CD14-positive monocyte (primary cell): ENCODE measurements around the gene ILF2. TPM values are rescaled to one million over a fixed set of nuclear protein-coding genes. Genes with fewer than 3 reads are reported as not detected.

Experiments
- DNase-seq, 3 donors: peaks; one replicate each; pipeline ENCODE4 v3.0.0-alpha.2; 2011 to 2022
- H2AFZ ChIP-seq: 2 replicates; pipeline ENCODE4 v1.6.0; 2012; ENCODE audit warnings: mild to moderate bottlenecking, low read depth, low read length, inconsistent platforms; ENCODE audit not compliant: insufficient read depth, poor library complexity, severe bottlenecking
- H3K27ac ChIP-seq, 2 donors: 1 replicate in 1 of 2; 2 replicates in 1 of 2; pipeline ENCODE4 v1.5.1; 2012 to 2013; ENCODE audit warnings: low read length in 2 of 2, control low read depth in 1 of 2, inconsistent platforms in 1 of 2, low read depth in 1 of 2, mild to moderate bottlenecking in 1 of 2
- H3K27me3 ChIP-seq, 2 donors: one replicate each; pipeline versions ENCODE4 v1.6.0 to v1.6.1; 2011 to 2013; ENCODE audit warnings: low read length in 2 of 2; ENCODE audit not compliant: control insufficient read depth in 2 of 2, insufficient read depth in 2 of 2
- H3K36me3 ChIP-seq, 2 donors: replicated peaks in 1 of 2; 1 replicate in 1 of 2; 2 replicates in 1 of 2; pipeline versions ENCODE4 v1.5.1 to v1.6.1; 2012 to 2013; ENCODE audit warnings: low read length in 2 of 2, control low read depth in 1 of 2, inconsistent platforms in 1 of 2, mild to moderate bottlenecking in 1 of 2; ENCODE audit not compliant: insufficient read depth in 2 of 2, control insufficient read depth in 1 of 2
- H3K4me1 ChIP-seq, 2 donors: 1 replicate in 1 of 2; 2 replicates in 1 of 2; pipeline versions ENCODE4 v1.5.1 to v1.6.1; 2012 to 2013; ENCODE audit warnings: low read length in 2 of 2, control low read depth in 1 of 2, inconsistent platforms in 1 of 2, mild to moderate bottlenecking in 1 of 2, moderate library complexity in 1 of 2; ENCODE audit not compliant: insufficient read depth in 2 of 2, control insufficient read depth in 1 of 2
- H3K4me2 ChIP-seq: replicated peaks from 2 replicates; pipeline ENCODE3; 2012; ENCODE audit warnings: low read length, moderate library complexity, mild to moderate bottlenecking; ENCODE audit not compliant: poor library complexity, severe bottlenecking; ENCODE audit errors: extremely low read depth
- H3K4me3 ChIP-seq, 3 experiments: fragments of 200-600 bp in 1 of 3; sonication (generic) in 1 of 3; replicated peaks in 1 of 3; 1 replicate in 2 of 3; 2 replicates in 1 of 3; pipeline ENCODE4 v1.5.1; 2011 to 2013; ENCODE audit warnings: low read length in 3 of 3, mild to moderate bottlenecking in 3 of 3, control low read depth in 2 of 3, low read depth in 2 of 3, inconsistent platforms in 1 of 3, moderate library complexity in 1 of 3
- H3K79me2 ChIP-seq: 2 replicates; pipeline ENCODE4 v1.6.0; 2012; ENCODE audit warnings: mild to moderate bottlenecking, control low read depth, inconsistent platforms, low read length, moderate library complexity; ENCODE audit not compliant: insufficient read depth
- H3K9ac ChIP-seq: 2 replicates; pipeline ENCODE4 v1.6.0; 2017; ENCODE audit warnings: low read length, mild to moderate bottlenecking; ENCODE audit not compliant: insufficient read depth, poor library complexity, severe bottlenecking
- H3K9me3 ChIP-seq, 2 donors: replicated peaks in 1 of 2; 1 replicate in 1 of 2; 2 replicates in 1 of 2; pipeline versions ENCODE4 v1.5.1 to v1.6.1; 2012 to 2013; ENCODE audit warnings: low read length in 2 of 2, control low read depth in 1 of 2; ENCODE audit not compliant: control insufficient read depth in 1 of 2, insufficient read depth in 1 of 2
- H4K20me1 ChIP-seq: 2 replicates; pipeline ENCODE4 v1.6.0; 2012; ENCODE audit warnings: mild to moderate bottlenecking, low read length, control low read depth, moderate library complexity; ENCODE audit not compliant: insufficient read depth
- H3K27ac Mint-ChIP-seq, 7 donors: one replicate each; pipeline ENCODE4 v1.8.0; 2020; ENCODE audit warnings: mild to moderate bottlenecking in 7 of 7, mixed read lengths in 7 of 7, moderate library complexity in 6 of 7, inconsistent platforms in 2 of 7
- H3K27me3 Mint-ChIP-seq, 3 donors: one replicate each; pipeline ENCODE4 v1.8.0; 2021 to 2022; ENCODE audit warnings: low read depth in 3 of 3, mild to moderate bottlenecking in 3 of 3, mixed read lengths in 3 of 3, moderate library complexity in 3 of 3, inconsistent platforms in 1 of 3
- H3K36me3 Mint-ChIP-seq, 2 donors: one replicate each; pipeline ENCODE4 v1.8.0; 2020; ENCODE audit warnings: mixed read lengths in 2 of 2, inconsistent platforms in 1 of 2, mild to moderate bottlenecking in 1 of 2
- H3K4me1 Mint-ChIP-seq: one replicate; pipeline ENCODE4 v1.8.0; 2020; ENCODE audit warnings: mild to moderate bottlenecking, mixed read lengths
- H3K4me3 Mint-ChIP-seq, 2 donors: one replicate each; pipeline ENCODE4 v1.8.0; 2020; ENCODE audit warnings: mild to moderate bottlenecking in 2 of 2, mixed read lengths in 2 of 2, moderate library complexity in 1 of 2
- H3K9me3 Mint-ChIP-seq, 7 donors: one replicate each; pipeline ENCODE4 v1.8.0; 2020 to 2022; ENCODE audit warnings: mixed read lengths in 7 of 7, mild to moderate bottlenecking in 6 of 7, moderate library complexity in 6 of 7, inconsistent platforms in 2 of 7
- CTCF ChIP-seq: fragments of 200-600 bp; IDR thresholded peaks from one replicate; pipeline ENCODE4 v1.8.0; 2022; ENCODE audit warnings: antibody characterized with exemption, mild to moderate bottlenecking
- WGBS: methylation state at CpG from one replicate; pipeline ENCODE4 v1.1.5; 2013; ENCODE audit warnings: missing lambda C conversion rate; ENCODE audit not compliant: insufficient coverage; 5-methylcytosine and 5-hydroxymethylcytosine counted together
- intact Hi-C, 2 donors: fragments of 100-400 bp; cut with micrococcal nuclease; formaldehyde crosslinking; loops; one replicate each; pipeline versions ENCODE4 v1.15.0 to v1.15.1; 2023
- polyA plus RNA-seq, 3 donors: library from polyadenylated mRNA; depleted of rRNA in 1 of 3; unstranded in 2 of 3; stranded (reverse) in 1 of 3; fragments of 300-500 nt in 2 of 3; fragments of >200 nt in 1 of 3; fragmentation: Illumina TruSeq in 2 of 3; gene quantifications; 1 replicate in 2 of 3; 2 replicates in 1 of 3; pipeline ENCODE4 v1.2.3, GENCODE V29; 2012 to 2021

Gene ILF2
- polyA plus RNA-seq, 3 donors, result 103 to 118 (median 115) TPM

- Mint-ChIP-seq H3K27me3 (peaks cover 0 to 2% (median 0%) of the 10 kb centered on the region in 3 donors), H3K27ac (no peak overlapping the region), H3K9me3 (no peaks in the 10 kb centered on the region), H3K4me3 (no peak overlapping the region), H3K36me3 (peaks cover 44 to 62% of the 10 kb centered on the region in 2 donors), H3K4me1 (peaks cover 26% of the 10 kb centered on the region)
- Histone ChIP-seq H4K20me1 (peaks cover 65% of the 10 kb centered on the region), H3K79me2 (peaks cover 72% of the 10 kb centered on the region), H3K36me3 (peaks cover 54 to 56% of the 10 kb centered on the region in 2 donors), H3K4me2 (no peak overlapping the region), H3K4me3 (no peak overlapping the region), H3K4me1 (peaks cover 20 to 36% of the 10 kb centered on the region in 2 donors), H3K27ac (no peak overlapping the region), H2AFZ (no peak overlapping the region), H3K9ac (no peak overlapping the region), H3K27me3 (no peaks in the 10 kb centered on the region), H3K9me3 (no peaks in the 10 kb centered on the region)
- no peak for TF ChIP-seq CTCF
- no peak for DNase-seq
- 100% methylated on average over 1 of the region's 9 CpGs for WGBS
- intact Hi-C loops, result no loop called here
Measured at GRCh38 chr1:153636312-153636711, 34.5 kb downstream of the ILF2 start.

- DNase-seq, result no peak
- Histone ChIP-seq H2AFZ (no peak overlapping the region), H3K9me3 (no peaks in the 10 kb centered on the region), H4K20me1 (peaks cover 61% of the 10 kb centered on the region), H3K4me1 (peaks cover 20 to 40% of the 10 kb centered on the region in 2 donors), H3K79me2 (peaks cover 68% of the 10 kb centered on the region), H3K27ac (no peak overlapping the region), H3K36me3 (peaks cover 49 to 51% of the 10 kb centered on the region in 2 donors), H3K9ac (no peak overlapping the region), H3K27me3 (no peaks in the 10 kb centered on the region), H3K4me3 (no peak overlapping the region), H3K4me2 (peak overlapping the region; percentile 11)
- peaks cover 27% of the 10 kb centered on the region for H3K4me1 Mint-ChIP-seq
- H3K27me3 Mint-ChIP-seq, result peaks cover 0 to 2% (median 0%) of the 10 kb centered on the region in 3 donors
- peak overlapping the region in 1 of 2 donors; percentile 42 for H3K4me3 Mint-ChIP-seq
- peaks cover 40 to 57% of the 10 kb centered on the region in 2 donors for H3K36me3 Mint-ChIP-seq
- TF ChIP-seq CTCF, result no peak
- 100% methylated on average over 3 of the region's 7 CpGs for WGBS
- no peaks in the 10 kb centered on the region for H3K9me3 Mint-ChIP-seq
- intact Hi-C loops, result no loop called here
- peak overlapping the region in 2 of 7 donors; percentile 32 to 59 for H3K27ac Mint-ChIP-seq
Measured at GRCh38 chr1:153635872-153636271, 34.9 kb downstream of the ILF2 start.
